DND-41 (cell line): ENCODE data around the gene STK24.

Experiments
- ATAC-seq: fragments of 200-7000 bp; cut with Tn5 transposase; 3 replicates; pipeline ENCODE4 v1.9.1; 2021; ENCODE audit warnings: low read depth; ENCODE audit not compliant: insufficient read depth
- DNase-seq: peaks from one replicate; pipeline ENCODE4 v3.0.0-alpha.2; 2020
- H2AFZ ChIP-seq: 2 replicates; pipeline ENCODE4 v1.6.0; 2012; ENCODE audit warnings: low read depth, low read length
- H3K27ac ChIP-seq: 2 replicates; pipeline ENCODE4 v1.5.1; 2012; ENCODE audit warnings: low read length, inconsistent platforms
- H3K27me3 ChIP-seq: fragments of 200-600 bp; sonication (generic); 2 replicates; pipeline ENCODE4 v1.6.0; 2012; ENCODE audit warnings: low read length, mild to moderate bottlenecking, inconsistent platforms; ENCODE audit not compliant: insufficient read depth, poor library complexity
- H3K36me3 ChIP-seq: 2 replicates; pipeline ENCODE4 v1.5.1; 2012; ENCODE audit warnings: low read length, inconsistent platforms; ENCODE audit not compliant: insufficient read depth
- H3K4me1 ChIP-seq: 2 replicates; pipeline ENCODE4 v1.5.1; 2012; ENCODE audit warnings: mild to moderate bottlenecking, low read length; ENCODE audit not compliant: insufficient read depth
- H3K4me2 ChIP-seq: 2 replicates; pipeline ENCODE4 v1.6.0; 2012; ENCODE audit warnings: mild to moderate bottlenecking, moderate library complexity, low read length, inconsistent platforms; ENCODE audit not compliant: insufficient read depth
- H3K4me3 ChIP-seq, 2 experiments: fragments of 200-600 bp in 1 of 2; shearing (Covaris generic) in 1 of 2; 2 replicates each; pipeline ENCODE4 v1.5.1; 2012 to 2016; ENCODE audit warnings: inconsistent platforms in 2 of 2, low read length in 2 of 2, mild to moderate bottlenecking in 2 of 2, low read depth in 1 of 2, moderate library complexity in 1 of 2
- H3K79me2 ChIP-seq: 2 replicates; pipeline ENCODE4 v1.6.0; 2012; ENCODE audit warnings: low read length, inconsistent platforms; ENCODE audit not compliant: insufficient read depth
- H3K9ac ChIP-seq: 2 replicates; pipeline ENCODE4 v1.6.0; 2012; ENCODE audit warnings: low read depth, mild to moderate bottlenecking, inconsistent platforms, low read length, moderate library complexity
- H3K9me3 ChIP-seq: 2 replicates; pipeline ENCODE4 v1.5.1; 2012; ENCODE audit warnings: low read length, moderate library complexity, mild to moderate bottlenecking, inconsistent platforms; ENCODE audit not compliant: insufficient read depth, severe bottlenecking
- H4K20me1 ChIP-seq: 2 replicates; pipeline ENCODE4 v1.6.0; 2012; ENCODE audit warnings: low read length; ENCODE audit not compliant: insufficient read depth
- EZH2 ChIP-seq: IDR thresholded peaks from 3 replicates; pipeline ENCODE4 v1.6.1; 2012; ENCODE audit warnings: borderline replicate concordance, low read depth, mild to moderate bottlenecking, moderate library complexity, low read length, inconsistent platforms; ENCODE audit not compliant: severe bottlenecking
- TF ChIP-seq, protein P1 (sequence below): IDR thresholded peaks from 2 replicates; pipeline ENCODE4 v1.5.1; 2012; ENCODE audit warnings: borderline replicate concordance, low read length, moderate library complexity, mild to moderate bottlenecking; ENCODE audit not compliant: poor library complexity, severe bottlenecking; ENCODE audit errors: extremely low read depth

The STK24 gene

DNA sequence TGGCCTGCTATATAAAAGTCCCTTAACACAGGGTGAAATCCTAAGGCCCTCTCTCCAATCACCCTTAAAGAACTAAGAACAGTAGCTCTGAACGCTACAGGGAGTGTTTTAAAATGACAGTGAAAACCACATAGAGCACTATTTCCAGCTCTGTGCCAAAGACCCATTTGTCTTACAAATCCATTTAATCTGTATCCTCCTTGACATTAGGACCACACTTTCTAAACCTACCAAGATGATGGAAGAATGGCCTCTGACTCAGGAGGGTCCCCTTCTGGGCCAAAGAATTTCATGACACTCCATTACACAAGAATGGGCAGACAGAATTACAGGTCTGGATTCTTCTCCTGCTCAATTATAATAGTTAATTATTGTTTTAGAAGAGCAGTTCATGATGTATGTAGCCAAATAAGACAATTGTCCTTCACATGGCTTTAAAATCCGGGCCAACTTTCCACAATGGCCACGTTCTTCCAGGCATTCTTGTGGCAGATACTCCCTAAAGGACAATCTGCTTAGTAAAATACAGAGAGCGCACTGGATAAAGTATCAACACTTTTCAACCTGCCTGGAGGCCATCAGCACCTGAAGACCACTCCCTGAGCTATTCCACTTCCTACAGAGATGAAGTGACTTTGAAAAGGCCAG, 61.0 kb downstream of the STK24 start:
- Histone ChIP-seq H3K27ac (no peak overlapping the region), H3K4me3 (no peak overlapping the region), H3K27me3 (no peaks in the 10 kb centered on the region), H2AFZ (no peak overlapping the region), H3K9ac (no peak overlapping the region), H4K20me1 (peaks cover 45% of the 10 kb centered on the region), H3K4me2 (no peak overlapping the region), H3K4me1 (no peaks in the 10 kb centered on the region), H3K9me3 (no peaks in the 10 kb centered on the region), H3K36me3 (peaks cover 42% of the 10 kb centered on the region), H3K79me2 (peaks cover 99% of the 10 kb centered on the region)
- TF ChIP-seq, protein P1, sequence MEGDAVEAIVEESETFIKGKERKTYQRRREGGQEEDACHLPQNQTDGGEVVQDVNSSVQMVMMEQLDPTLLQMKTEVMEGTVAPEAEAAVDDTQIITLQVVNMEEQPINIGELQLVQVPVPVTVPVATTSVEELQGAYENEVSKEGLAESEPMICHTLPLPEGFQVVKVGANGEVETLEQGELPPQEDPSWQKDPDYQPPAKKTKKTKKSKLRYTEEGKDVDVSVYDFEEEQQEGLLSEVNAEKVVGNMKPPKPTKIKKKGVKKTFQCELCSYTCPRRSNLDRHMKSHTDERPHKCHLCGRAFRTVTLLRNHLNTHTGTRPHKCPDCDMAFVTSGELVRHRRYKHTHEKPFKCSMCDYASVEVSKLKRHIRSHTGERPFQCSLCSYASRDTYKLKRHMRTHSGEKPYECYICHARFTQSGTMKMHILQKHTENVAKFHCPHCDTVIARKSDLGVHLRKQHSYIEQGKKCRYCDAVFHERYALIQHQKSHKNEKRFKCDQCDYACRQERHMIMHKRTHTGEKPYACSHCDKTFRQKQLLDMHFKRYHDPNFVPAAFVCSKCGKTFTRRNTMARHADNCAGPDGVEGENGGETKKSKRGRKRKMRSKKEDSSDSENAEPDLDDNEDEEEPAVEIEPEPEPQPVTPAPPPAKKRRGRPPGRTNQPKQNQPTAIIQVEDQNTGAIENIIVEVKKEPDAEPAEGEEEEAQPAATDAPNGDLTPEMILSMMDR, result no peak
- no peak for TF ChIP-seq EZH2
- ATAC-seq (no peak), DNase-seq (no peak)

DNA sequence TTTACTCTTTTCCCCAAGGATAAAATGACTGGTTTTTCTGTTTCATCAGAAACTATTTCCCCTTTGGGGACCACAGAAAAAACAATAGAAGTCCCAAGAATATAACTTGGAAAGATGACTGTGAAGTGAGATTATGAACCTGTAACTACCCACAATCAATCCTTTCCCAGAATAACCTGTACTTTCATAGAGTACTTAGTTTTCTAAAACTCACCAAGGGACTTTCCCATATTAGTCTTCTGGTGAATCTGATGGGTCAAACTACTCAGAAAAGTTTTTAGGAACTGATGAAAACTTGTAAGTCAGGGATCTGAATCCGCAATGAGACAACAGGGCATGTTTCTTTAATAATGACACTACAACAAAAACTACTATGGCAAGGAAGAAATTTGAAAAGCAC, 62.6 kb downstream of the STK24 start:
- Histone ChIP-seq H3K4me3 (no peak overlapping the region), H4K20me1 (peaks cover 38% of the 10 kb centered on the region)
- no peak for ATAC-seq

DNA sequence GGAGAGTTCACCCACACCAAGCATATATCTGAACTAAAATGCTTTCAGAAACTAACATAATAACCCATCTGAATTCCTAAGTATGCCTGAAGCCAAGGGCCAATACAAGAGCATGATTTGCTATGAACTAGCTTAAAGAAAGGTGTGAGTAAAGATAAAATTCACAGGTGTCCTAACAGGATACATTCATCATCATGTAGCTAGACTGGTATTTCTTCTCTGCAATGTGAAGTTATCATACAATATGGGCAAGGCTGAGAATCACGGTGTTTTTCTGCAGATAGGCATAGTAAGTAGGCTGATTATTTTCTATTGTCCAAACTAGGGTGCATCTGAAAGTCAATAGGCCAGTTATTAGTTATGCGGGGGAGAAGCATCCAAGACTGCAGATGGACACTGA, 63.1 kb downstream of the STK24 start:
- no peak overlapping the region for H3K9ac ChIP-seq
- no peaks in the 10 kb centered on the region for H3K9me3 ChIP-seq
- no peak overlapping the region for H3K27ac ChIP-seq
- no peak for DNase-seq
- no peak overlapping the region for H3K4me2 ChIP-seq
- no peak overlapping the region for H3K4me3 ChIP-seq
- no peak for ATAC-seq
- peaks cover 99% of the 10 kb centered on the region for H3K79me2 ChIP-seq
- H3K27me3 ChIP-seq, result no peaks in the 10 kb centered on the region
- no peaks in the 10 kb centered on the region for H3K4me1 ChIP-seq
- TF ChIP-seq, protein P1, result no peak
- TF ChIP-seq EZH2, result no peak
- peaks cover 33% of the 10 kb centered on the region for H4K20me1 ChIP-seq
- H3K36me3 ChIP-seq, result peaks cover 39% of the 10 kb centered on the region
- H2AFZ ChIP-seq, result no peak overlapping the region

More for the DNA sequence above, 62.6 kb downstream of the STK24 start:
- H3K4me2 ChIP-seq, result no peak overlapping the region
- H3K9me3 ChIP-seq, result no peaks in the 10 kb centered on the region
- no peaks in the 10 kb centered on the region for H3K4me1 ChIP-seq
- H3K36me3 ChIP-seq, result peaks cover 42% of the 10 kb centered on the region
- no peak for TF ChIP-seq EZH2
- TF ChIP-seq, protein P1, result no peak
- H3K27me3 ChIP-seq, result no peaks in the 10 kb centered on the region
- DNase-seq, result no peak
- no peak overlapping the region for H3K27ac ChIP-seq
- H3K79me2 ChIP-seq, result peaks cover 99% of the 10 kb centered on the region
- H3K9ac ChIP-seq, result no peak overlapping the region
- H2AFZ ChIP-seq, result no peak overlapping the region
